ENCODE data around the gene JAK2.

JAK2 gene

DNA sequence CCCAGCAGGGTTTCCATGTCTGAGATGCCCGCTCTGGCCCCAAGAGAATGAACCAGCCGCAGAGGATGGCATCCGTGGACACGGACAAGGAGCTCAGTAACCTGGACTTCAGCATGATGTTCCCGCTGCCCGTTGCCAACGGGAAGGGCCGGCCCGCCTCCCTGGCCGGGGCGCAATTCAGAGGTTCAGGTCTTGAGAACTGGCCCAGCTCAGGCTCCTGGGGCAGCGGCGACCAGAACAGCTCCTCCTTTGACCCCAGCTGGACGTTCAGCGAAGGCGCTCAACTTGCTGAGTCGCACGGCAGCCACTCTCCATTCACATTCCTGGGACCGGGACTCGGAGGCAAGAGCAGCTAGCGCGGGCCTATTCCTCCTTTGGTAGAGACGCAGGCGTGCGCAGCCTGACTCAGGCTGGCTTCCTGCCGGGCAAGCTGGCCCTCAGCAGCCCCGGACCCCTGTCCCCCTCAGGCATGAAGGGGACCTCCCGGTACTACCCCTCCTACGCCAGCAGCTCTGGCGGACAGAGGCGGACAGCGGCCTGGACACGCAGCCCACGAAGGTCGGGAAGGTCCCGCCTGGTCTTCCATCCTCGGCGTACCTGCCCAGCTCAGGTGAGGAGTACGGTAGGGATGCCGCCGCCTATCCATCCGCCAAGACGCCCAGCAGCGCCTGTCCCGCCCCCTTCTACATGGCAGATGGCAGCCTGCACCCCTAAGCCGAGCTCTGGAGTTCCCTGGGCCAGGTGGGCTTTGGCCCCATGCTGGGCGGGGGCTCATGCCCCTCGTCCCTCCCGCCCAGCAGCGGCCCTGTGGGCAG, 126.0 kb downstream of the JAK2 start:
- TF ChIP-seq CTCF (IDR thresholded peaks at IDR 0.05; ENCODE audit: insufficient read depth, low read depth, low read length, missing control alignments), result no peak
- DNase-seq (ENCODE audit: low read depth), result no peak
- no peak overlapping the region for H3K4me3 ChIP-seq (ENCODE audit: low read depth, low read length)

GRCh38 chr9:5111696-5112095, 126.6 kb downstream of the JAK2 start:
- TF ChIP-seq CTCF (IDR thresholded peaks at IDR 0.05; ENCODE audit: insufficient read depth, low read depth, low read length, missing control alignments), result no peak
- DNase-seq (ENCODE audit: low read depth), result no peak
- no peak overlapping the region for H3K4me3 ChIP-seq (ENCODE audit: low read depth, low read length)

- no peak for TF ChIP-seq CTCF (IDR thresholded peaks at IDR 0.05; ENCODE audit: insufficient read depth, low read depth, low read length, missing control alignments)
- no peak overlapping the region for H3K4me3 ChIP-seq (ENCODE audit: low read depth, low read length)
- DNase-seq (ENCODE audit: low read depth), result no peak
Observed at GRCh38 chr9:5112109-5112592, 127.1 kb downstream of the JAK2 start.

- DNase-seq (ENCODE audit: low read depth), result no peak
- H3K4me3 ChIP-seq (ENCODE audit: low read depth, low read length), result no peak overlapping the region
- no peak for TF ChIP-seq CTCF (IDR thresholded peaks at IDR 0.05; ENCODE audit: insufficient read depth, low read depth, low read length, missing control alignments)
Observed at GRCh38 chr9:5112646-5113045, 127.6 kb downstream of the JAK2 start.

DNA sequence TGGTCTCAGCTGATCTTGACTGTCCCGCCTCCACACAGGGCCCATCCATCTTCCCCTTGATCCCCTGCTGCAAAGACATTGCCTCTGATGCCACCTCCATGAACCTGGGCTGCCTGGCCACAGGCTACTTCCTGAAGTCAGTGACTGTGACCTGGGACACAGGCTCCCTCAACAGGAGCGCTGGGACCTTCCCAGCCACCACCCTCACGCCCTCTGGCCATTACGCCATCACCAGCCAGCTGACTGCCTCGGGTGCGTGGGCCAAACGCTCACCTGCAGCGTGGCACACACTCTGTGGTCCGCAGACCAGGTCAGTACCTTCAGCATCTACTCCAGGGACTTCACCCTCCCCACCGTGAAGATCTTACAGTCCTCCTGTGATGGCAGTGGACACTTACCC, 128.5 kb downstream of the JAK2 start:
- no peak for DNase-seq (ENCODE audit: low read depth)
- no peak for TF ChIP-seq CTCF (IDR thresholded peaks at IDR 0.05; ENCODE audit: insufficient read depth, low read depth, low read length, missing control alignments)
- H3K4me3 ChIP-seq (ENCODE audit: low read depth, low read length), result no peak overlapping the region

DNA sequence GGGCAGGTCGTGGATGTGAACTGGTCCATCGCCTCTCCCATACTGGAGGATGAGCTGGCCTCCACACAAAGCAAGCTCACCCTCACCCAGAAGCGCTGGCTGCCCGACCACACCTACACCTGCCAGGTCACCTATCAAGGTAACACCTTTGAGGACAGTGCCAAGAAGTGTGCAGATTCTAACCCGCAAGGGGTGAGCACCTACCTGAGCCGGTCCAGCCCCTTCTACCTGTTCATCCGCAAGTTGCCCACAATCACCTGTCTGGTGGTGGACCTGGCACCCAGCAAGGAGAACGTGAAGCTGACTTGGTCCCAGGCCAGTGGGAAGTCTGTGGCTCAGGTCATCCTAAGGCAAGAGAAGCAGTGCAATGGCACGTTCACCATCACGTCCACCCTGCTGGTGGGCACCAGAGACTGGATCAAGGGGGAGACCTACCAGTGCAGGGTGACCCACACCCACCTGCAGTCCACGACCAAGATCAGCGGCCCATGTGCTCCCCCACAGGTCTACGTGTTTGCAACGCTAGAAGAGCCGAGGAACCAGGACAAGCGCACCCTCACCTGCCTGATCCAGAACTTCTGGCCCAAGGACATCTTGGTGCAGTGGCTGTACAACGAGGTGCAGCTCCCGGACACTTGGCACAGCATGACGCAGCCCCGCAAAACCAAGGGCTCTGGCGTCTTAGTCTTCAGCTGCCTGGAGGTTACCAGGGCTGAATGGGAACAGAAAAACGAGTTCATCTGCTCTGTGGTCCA, 129.1 kb downstream of the JAK2 start:
- H3K4me3 ChIP-seq (ENCODE audit: low read depth, low read length), result no peak overlapping the region
- DNase-seq (ENCODE audit: low read depth), result no peak
- TF ChIP-seq CTCF (IDR thresholded peaks at IDR 0.05; ENCODE audit: insufficient read depth, low read depth, low read length, missing control alignments), result no peak
